DND-41 (cell line): ENCODE measurements around the gene FAM227A.
"Not testable (repeated sequence)": the region's sequence is repeated elsewhere in the genome, so short reads cannot be mapped to it uniquely, and the experiment has no call there.

Experiments used
- CTCF ChIP-seq: IDR thresholded peaks from 2 replicates; pipeline ENCODE4 v1.5.1; 2012; ENCODE audit warnings: borderline replicate concordance, low read length, moderate library complexity, mild to moderate bottlenecking; ENCODE audit not compliant: poor library complexity, severe bottlenecking; ENCODE audit errors: extremely low read depth
- EZH2 ChIP-seq: IDR thresholded peaks from 3 replicates; pipeline ENCODE4 v1.6.1; 2012; ENCODE audit warnings: borderline replicate concordance, low read depth, mild to moderate bottlenecking, moderate library complexity, low read length, inconsistent platforms; ENCODE audit not compliant: severe bottlenecking

GRCh38 chr22:38615064-38615405, 41.2 kb downstream of the FAM227A start:
- TF ChIP-seq CTCF, EZH2: not testable (repeated sequence)
